Right lobe of liver (tissue), 6 donors: Measurements from ENCODE around the gene LCLAT1. TPM values are rescaled to one million over a fixed set of nuclear protein-coding genes. Genes with fewer than 3 reads are reported as not detected.

Experiments used
- ATAC-seq, 4 donors: fragments of 200-7000 bp; cut with Tn5 transposase; one replicate each; pipeline ENCODE4 v1.9.1; 2020; ENCODE audit warnings: mild to moderate bottlenecking in 4 of 4, moderate library complexity in 4 of 4
- DNase-seq, 3 donors: peaks; one replicate each; pipeline ENCODE4 v3.0.0-alpha.2; 2020
- H3K27ac ChIP-seq, 3 donors: fragments of 200-600 bp; one replicate each; pipeline ENCODE4 v1.8.0; 2022
- H3K27me3 ChIP-seq, 2 donors: fragments of 200-600 bp; one replicate each; pipeline ENCODE4 v1.8.0; 2022
- H3K36me3 ChIP-seq, 4 donors: fragments of 200-600 bp; sonication (generic) in 1 of 4; one replicate each; pipeline versions ENCODE4 v1.5.1 to v1.8.0; 2017 to 2022; ENCODE audit warnings: control low read depth in 1 of 4
- H3K4me1 ChIP-seq, 4 donors: fragments of 200-600 bp; sonication (generic) in 1 of 4; one replicate each; pipeline versions ENCODE4 v1.5.1 to v1.8.0; 2017 to 2022; ENCODE audit warnings: control low read depth in 1 of 4
- H3K4me3 ChIP-seq, 3 donors: fragments of 200-600 bp; one replicate each; pipeline ENCODE4 v1.8.0; 2022
- H3K9me3 ChIP-seq, 4 donors: fragments of 200-600 bp; sonication (generic) in 1 of 4; one replicate each; pipeline versions ENCODE4 v1.5.1 to v1.8.0; 2017 to 2022; ENCODE audit warnings: control low read depth in 1 of 4
- POLR2A ChIP-seq: fragments of 450-650 bp; IDR thresholded peaks from one replicate; pipeline ENCODE4 v1.6.1; 2017; ENCODE audit warnings: antibody characterized with exemption, mild to moderate bottlenecking
- whole genome bisulfite sequencing: methylation state at CpG from one replicate; pipeline ENCODE4 v1.1.6; 2018; ENCODE audit warnings: low coverage, low lambda C conversion rate; ENCODE audit not compliant: insufficient coverage; ENCODE audit errors: missing lambda C conversion rate; 5-methylcytosine and 5-hydroxymethylcytosine counted together
- intact Hi-C, 2 donors: fragments of 100-400 bp; cut with DNase I; formaldehyde crosslinking; loops; one replicate each; pipeline versions ENCODE4 v1.11.2 to v1.14.1; 2022
- total RNA-seq, 6 experiments: library from RNA; depleted of rRNA in 2 of 6; stranded (reverse); fragments of >200 nt in 2 of 6; fragmentation: NEBNext Ultra II Directional in 3 of 6; extraction: Animal tissue kit (Norgen Biotek cat#: 25700) in 3 of 6; gene quantifications; one replicate each; pipeline versions ENCODE4 v1.1.0 to v1.2.4, GENCODE V29; 2016 to 2023
- TF ChIP-seq, protein P1 (sequence below), 4 donors: fragments of 200-600 bp in 3 of 4; fragments of 450-650 bp in 1 of 4; IDR thresholded peaks; one replicate each; pipeline versions ENCODE4 v1.5.1 to v1.8.0; 2016 to 2022; ENCODE audit warnings: antibody characterized with exemption in 4 of 4, mild to moderate bottlenecking in 2 of 4
- donor health status: DM: no; HTN: yes; CAD: no.
- donor health status: DM: no; HTN: no; CAD: no.
- donor health status: DM: no; HTN: no; CAD: no.
- donor health status: DM: no; HTN: yes; CAD: no.
- donor health status: DM: no; HTN: yes; CAD: no.

LCLAT1 gene
- total RNA-seq, 6 experiments from 2014 or later, result 11.1 to 14.0 (median 12.0) TPM

DNA sequence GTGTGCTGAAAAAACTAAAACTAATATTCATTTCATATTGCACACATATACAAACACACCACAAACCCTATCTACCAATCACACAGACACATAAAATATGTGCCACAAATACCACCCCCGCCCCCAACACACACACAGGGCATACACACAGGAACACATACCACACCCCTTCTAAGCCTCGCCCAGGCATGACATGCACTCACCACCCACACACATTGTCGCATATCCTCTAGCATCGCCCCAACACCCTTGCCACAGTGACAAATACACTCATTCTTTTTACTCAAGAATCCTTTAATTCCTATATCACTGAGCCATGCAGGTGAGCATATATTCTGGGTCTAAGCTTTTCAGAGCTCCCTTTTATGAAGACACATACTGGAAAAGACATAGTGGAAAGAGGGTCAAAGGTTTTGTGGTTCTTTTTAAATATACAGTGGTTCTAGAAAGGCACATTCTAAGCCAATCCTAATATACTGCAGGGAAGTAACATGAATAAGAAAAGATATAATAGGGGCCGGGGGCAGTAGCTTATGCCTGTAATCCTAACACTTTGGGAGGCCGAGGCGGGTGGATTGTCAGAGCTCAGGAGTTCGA is 24.5 kb upstream of the LCLAT1 start:
- no peak overlapping the region for H3K27ac ChIP-seq
- 77% methylated on average over 8 of the region's 8 CpGs for WGBS
- peak in 2 of 4 donors; percentile 33 to 40 for ATAC-seq
- no peaks in the 10 kb centered on the region for H3K27me3 ChIP-seq
- no peaks in the 10 kb centered on the region for H3K9me3 ChIP-seq
- no peaks in the 10 kb centered on the region for H3K4me1 ChIP-seq
- DNase-seq, result no peak
- intact Hi-C loops, result no loop called here
- no peak for TF ChIP-seq POLR2A
- TF ChIP-seq, protein P1, sequence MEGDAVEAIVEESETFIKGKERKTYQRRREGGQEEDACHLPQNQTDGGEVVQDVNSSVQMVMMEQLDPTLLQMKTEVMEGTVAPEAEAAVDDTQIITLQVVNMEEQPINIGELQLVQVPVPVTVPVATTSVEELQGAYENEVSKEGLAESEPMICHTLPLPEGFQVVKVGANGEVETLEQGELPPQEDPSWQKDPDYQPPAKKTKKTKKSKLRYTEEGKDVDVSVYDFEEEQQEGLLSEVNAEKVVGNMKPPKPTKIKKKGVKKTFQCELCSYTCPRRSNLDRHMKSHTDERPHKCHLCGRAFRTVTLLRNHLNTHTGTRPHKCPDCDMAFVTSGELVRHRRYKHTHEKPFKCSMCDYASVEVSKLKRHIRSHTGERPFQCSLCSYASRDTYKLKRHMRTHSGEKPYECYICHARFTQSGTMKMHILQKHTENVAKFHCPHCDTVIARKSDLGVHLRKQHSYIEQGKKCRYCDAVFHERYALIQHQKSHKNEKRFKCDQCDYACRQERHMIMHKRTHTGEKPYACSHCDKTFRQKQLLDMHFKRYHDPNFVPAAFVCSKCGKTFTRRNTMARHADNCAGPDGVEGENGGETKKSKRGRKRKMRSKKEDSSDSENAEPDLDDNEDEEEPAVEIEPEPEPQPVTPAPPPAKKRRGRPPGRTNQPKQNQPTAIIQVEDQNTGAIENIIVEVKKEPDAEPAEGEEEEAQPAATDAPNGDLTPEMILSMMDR (IDR thresholded peaks at IDR 0.05), result no peak
- no peaks in the 10 kb centered on the region for H3K36me3 ChIP-seq
- H3K4me3 ChIP-seq, result no peak overlapping the region

DNA sequence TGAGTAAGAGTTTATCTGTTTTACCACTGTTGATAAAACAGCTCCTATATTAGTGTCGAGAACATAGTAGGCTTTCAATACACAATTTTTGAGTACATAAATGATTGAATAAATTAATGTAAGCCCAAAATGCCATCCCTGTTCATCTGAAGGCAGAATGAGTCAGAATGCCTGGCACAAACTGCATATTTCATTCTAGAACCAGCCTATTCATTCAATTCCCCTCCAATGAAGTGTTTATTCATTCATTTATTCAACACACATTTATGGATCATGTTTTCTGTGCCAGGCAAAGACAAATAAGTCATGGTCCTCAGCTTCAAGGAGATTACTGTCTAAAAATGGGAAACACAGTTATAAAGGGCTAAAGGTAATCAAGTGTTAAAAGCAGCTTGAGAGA is 22.8 kb upstream of the LCLAT1 start:
- Histone ChIP-seq H3K4me3 (no peak overlapping the region), H3K36me3 (no peaks in the 10 kb centered on the region), H3K27ac (no peak overlapping the region), H3K27me3 (no peaks in the 10 kb centered on the region), H3K9me3 (no peaks in the 10 kb centered on the region), H3K4me1 (no peaks in the 10 kb centered on the region)
- no peak for ATAC-seq
- intact Hi-C loops, result no loop called here
- TF ChIP-seq POLR2A, result no peak
- TF ChIP-seq, protein P1 (IDR thresholded peaks at IDR 0.05), result no peak
- 78% methylated on average over 1 of the region's 1 CpG for WGBS
- DNase-seq, result no peak

DNA sequence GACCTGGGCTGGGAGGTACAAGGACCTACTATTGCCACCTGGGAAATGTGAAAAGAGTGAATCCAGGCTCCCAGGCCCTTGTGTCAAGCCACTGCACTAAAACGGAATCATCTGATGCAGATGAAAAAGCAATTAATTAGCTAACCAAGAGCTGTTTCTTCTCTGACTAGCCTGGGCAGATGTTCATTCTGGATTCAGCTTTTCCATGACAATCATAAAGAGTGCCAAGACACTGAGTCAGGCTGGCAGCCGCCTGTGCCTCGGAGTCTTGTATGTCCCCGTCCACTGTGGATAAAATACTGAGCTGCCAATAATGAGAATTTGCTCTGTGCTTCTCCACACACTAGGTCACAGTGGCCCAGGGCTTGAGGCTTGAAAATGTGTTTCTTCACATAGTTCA is 21.7 kb upstream of the LCLAT1 start:
- Histone ChIP-seq H3K36me3 (no peaks in the 10 kb centered on the region), H3K27me3 (no peaks in the 10 kb centered on the region), H3K9me3 (no peaks in the 10 kb centered on the region), H3K4me3 (no peak overlapping the region), H3K27ac (no peak overlapping the region), H3K4me1 (no peaks in the 10 kb centered on the region)
- ATAC-seq (no peak), DNase-seq (no peak)
- TF ChIP-seq, protein P1 (IDR thresholded peaks at IDR 0.05), result no peak
- WGBS, result 47% methylated on average over 2 of the region's 4 CpGs
- intact Hi-C loops, result no loop called here

DNA sequence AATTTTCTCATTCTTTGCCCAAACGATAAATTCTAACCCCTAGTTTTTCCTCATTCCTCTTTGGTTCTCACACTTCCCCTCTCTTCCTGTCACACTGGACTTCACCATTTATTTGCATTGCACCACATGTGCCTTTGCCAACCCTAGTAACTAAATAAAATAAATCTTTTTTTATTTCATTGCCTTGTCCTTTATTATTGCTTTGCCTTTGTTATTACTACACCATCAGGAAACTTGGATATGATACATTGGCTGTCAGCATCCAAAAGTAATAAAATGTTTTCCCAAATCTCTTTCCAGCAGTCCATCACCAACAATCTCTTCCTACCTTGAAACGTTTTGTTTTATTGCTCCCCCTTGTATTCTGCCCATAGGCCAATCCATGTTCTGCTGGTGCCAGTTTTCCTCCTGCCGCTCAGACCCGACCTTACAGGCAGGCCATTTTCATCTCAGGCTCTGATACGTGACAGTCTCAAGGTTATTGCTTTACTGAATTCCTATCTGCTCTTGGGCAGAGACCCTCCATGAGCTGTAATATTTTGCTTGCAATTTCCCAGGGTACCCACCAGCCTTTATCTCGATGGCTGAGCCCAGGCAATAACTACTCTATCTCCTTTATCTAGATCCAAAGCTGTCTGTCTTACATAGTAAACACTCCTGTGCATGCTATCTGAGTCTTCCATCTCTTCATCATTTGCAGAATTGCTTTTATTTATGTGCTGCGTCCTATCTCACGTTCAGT is 19.3 kb upstream of the LCLAT1 start:
- H3K4me3 ChIP-seq, result no peak overlapping the region
- no peaks in the 10 kb centered on the region for H3K4me1 ChIP-seq
- no peak for DNase-seq
- H3K36me3 ChIP-seq, result no peaks in the 10 kb centered on the region
- no peaks in the 10 kb centered on the region for H3K27me3 ChIP-seq
- no peak overlapping the region for H3K27ac ChIP-seq
- intact Hi-C loops, result no loop called here
- no peak for TF ChIP-seq POLR2A
- TF ChIP-seq, protein P1 (IDR thresholded peaks at IDR 0.05), result no peak
- 68% methylated on average over 8 of the region's 8 CpGs for WGBS
- ATAC-seq, result no peak
- no peaks in the 10 kb centered on the region for H3K9me3 ChIP-seq
